ENCODE measurements around the gene CD8A.
"Not testable (repeated sequence)": the region's sequence is repeated elsewhere in the genome, so short reads cannot be mapped to it uniquely, and the experiment has no call there.

CD8A gene

DNA sequence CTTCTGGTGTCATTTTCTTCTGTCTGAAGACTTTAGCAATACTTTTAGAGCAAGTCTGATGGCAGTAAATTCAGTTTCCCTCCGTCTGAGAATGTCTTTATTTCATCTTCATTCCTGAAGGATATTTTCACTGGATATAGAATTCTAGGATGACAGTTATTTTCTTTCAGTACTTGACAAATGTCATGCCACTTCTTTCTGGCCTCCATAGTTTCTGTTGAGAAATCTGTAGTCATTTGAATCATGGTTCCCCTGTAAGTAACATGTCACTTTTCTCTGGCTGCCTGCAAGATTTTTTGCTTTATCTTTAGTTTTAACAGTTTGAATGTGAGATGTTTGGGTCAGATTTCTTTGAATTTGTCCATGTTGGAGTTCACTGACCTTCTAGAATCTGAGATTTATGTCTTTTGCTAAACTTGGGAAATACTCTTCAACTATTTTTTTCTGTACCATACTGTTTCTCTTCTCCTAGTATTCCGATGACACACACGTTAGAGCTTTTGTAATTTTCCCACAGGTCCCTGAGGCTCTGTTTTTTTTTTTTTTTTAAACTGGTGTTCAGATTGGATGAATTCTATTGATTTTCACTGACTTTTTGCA lies 40.4 kb downstream of the CD8A start:
- no peak for TF ChIP-seq POLR2A (IDR thresholded peaks at IDR 0.05; ENCODE audit: low read depth, low read length)
- FAIRE-seq (no peak), DNase-seq (ENCODE audit: insufficient read length, low spot score) (no peak)

DNA sequence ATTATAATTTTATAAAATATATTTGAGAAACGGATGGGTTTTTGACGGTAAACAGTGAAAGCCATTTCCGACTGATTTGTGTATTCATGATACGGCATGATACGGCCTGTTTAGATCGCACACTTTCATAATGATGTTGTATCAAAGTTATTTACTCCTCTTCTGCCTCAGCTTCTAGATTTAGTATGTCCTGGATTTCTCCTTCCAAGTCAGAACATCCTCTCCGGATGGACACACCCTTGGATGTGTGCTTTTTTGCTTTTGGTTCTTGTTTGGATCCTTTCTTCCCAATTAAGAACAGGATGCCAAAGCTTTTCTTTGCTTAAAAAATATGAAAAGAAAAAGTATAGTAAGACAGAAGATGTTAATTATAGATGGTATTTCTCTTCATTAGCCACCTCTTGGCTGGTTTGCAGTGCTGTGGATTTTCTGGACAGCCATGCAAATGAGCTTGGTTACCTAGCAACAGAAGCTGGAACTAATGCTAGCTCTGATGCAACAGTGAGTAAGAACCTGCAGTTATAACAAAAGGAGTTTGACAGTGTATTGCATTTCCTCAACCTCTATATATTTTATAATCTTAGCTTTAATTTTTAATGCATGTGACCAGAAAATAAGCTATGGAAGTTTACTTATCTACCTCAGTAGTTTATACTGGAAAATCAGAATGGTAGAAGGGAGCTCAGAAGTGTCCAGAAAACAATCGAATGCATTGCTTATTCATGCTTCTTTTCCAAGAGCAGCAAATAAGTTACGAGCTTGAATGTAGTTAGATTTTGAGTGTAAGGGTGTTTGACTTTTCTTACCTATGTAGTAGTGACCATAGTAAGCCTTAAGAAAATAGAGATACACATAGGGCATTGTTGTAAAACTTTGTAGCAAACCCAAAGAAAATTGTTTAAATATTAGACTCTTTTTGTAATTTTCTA lies 42.7 kb downstream of the CD8A start:
- TF ChIP-seq POLR2A (IDR thresholded peaks at IDR 0.05; ENCODE audit: low read depth, low read length) = no peak
- DNase-seq (ENCODE audit: insufficient read length, low spot score) (no peak), FAIRE-seq (no peak)

DNA sequence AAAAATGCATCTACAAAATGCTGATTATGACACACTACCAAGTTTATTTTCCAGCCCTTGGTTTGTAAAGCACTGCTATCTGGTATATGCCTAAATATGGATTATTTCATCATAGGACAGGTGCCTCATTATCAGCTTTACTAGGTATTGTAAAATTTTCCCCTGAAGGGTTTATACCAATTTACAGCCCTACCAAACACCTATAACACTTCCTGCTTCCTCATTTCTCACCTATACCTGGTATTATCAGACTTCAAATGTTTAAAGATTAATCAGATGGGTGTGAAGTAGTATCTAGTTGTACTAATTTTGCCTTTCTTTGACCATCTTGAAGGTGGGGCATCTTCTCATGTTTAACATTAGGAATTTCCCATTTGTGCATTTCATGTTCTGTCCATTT lies 43.8 kb downstream of the CD8A start:
- DNase-seq (ENCODE audit: insufficient read length, low spot score) (no peak), FAIRE-seq (no peak)
- TF ChIP-seq POLR2A (IDR thresholded peaks at IDR 0.05; ENCODE audit: low read depth, low read length) = no peak

DNA sequence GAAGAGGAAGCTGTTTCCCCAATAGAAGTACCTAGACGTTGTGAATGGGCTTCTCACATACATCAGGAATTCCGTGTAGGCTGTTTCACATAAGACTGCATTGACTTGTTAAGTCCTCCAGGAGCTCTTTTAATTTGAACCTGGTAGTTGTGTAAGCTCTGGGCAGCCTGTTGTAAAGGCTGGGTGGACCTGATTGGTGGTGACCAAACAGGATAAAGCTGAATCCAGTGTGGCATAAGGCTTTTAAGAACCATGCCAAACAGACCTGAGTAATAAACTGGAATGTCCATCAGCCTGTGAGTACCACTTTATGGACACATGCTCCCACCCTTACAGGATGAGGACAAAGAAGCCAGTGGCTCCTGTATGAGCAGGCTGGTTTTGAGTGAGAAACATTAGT lies 46.6 kb downstream of the CD8A start:
- TF ChIP-seq POLR2A (IDR thresholded peaks at IDR 0.05; ENCODE audit: low read depth, low read length) = no peak
- no peak for FAIRE-seq
- DNase-seq (ENCODE audit: insufficient read length, low spot score) = no peak

DNA sequence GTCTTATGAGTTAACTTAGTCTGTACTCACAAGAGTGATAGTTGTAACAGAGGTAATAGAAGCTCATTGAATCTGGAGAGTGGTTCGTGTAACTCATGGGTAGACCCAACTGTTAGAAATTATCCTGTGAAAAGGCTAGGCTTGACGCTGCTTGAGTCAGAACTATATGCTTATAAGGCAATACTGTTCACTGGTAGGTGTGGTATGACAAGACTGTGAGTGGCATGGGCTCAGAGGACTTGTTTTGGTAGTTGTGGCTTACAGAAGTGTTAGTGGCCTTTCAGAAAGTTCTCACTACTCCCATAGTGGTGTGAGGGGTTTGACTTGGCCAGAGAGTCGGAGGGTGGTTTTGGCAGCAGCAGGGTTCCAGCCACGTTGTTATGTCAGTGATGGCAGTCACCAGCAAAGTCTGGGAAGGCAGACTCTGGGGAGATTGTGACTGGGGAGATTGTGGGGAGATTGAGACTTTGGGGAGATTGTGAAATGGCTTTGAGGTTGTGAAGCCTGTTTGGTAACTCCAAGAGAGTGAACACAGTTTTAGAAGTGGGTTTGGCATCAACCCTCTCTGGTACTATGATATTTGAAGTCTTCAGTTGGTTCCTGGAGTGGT lies 48.7 kb downstream of the CD8A start:
- DNase-seq (ENCODE audit: insufficient read length, low spot score); FAIRE-seq: not testable (repeated sequence)

DNA sequence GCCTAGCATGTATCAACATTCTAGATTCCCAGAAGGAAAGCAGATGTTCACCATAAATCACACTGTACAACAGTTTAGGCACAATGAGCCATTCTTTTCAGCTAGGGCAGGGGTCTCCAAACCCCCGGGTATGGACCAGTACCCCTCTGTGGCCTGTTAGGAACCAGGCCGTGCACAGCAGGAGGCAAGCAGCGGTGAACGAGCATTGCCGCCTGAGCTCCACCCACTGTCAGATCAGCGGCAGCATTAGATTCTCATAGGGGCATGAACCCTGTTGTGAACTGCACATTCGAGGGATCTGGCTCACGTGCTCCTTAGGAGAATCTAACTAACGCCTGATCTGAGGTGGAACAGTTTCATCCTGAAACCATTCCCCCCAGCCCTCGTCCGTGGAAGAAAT lies 50.8 kb downstream of the CD8A start:
- not testable (repeated sequence) for DNase-seq (ENCODE audit: insufficient read length, low spot score); FAIRE-seq

DNA sequence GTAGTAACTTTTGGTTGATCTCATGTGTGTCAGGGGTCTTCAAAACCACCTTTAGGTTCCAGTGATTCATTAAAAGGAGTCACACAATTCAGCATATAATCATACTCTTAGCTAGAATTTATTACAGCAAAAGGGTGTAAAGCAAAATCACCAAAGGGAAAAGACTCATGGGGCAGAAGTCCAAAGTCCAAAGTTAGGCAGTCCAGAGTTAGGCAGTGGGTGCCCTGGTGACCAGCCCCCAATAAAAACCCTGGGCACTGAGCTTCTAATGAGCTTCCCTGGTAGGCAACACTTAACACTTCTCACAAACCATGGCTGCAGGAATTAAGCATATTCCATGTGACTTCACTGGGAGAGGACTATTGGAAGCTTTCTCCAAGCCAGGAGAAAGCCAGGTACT lies 51.2 kb downstream of the CD8A start:
- FAIRE-seq; DNase-seq (ENCODE audit: insufficient read length, low spot score): not testable (repeated sequence)

DNA sequence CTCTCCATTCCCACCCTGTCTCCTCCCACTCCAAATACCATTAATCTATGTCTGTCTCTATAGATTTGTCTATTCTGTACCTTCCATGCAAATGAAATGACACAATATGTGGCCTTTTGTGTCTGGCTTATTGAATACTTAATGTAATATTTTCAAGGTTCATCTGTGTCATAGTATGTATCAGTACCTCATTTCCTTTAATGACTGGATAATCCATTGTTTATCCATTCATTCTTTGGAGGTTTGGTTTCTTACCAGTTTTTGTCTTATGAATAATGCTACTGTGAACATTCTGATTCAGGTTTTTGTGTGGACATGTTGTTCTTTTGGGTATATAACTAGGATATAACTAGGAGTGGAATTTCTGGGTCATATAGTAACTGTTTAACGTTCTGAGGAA lies 55.8 kb downstream of the CD8A start:
- FAIRE-seq; DNase-seq (ENCODE audit: insufficient read length, low spot score): not testable (repeated sequence)
